ENCODE measurements around the gene PIGA. TPM values are rescaled to one million over a fixed set of nuclear protein-coding genes. Genes with fewer than 3 reads are reported as not detected.

The PIGA gene
- total and polyA plus RNA-seq, 9 of the 15 experiments (the other 6 are each of a cell fraction or from before 2014, with no cell fraction given) = 14.8 to 36.9 (median 23.5) TPM

- TF ChIP-seq MNT (conservative IDR thresholded peaks at IDR 0.05) (peak; percentile 66 to 88; a peak in 3 of 4 replicates), GABPB1 (CRISPR knock-in tag; IDR thresholded peaks at IDR 0.05) (peak; percentile 51; the same call in 1 of the 2 replicates), TSC22D4 (tag; IDR thresholded peaks at IDR 0.05) (no peak), MYNN (IDR thresholded peaks at IDR 0.05) (no peak), MYNN (CRISPR knock-in tag; IDR thresholded peaks at IDR 0.05) (no peak), ZFX (CRISPR knock-in tag; IDR thresholded peaks at IDR 0.05) (peak; percentile 85), PHF8 (IDR thresholded peaks at IDR 0.05; ENCODE audit: borderline replicate concordance, low read length) (peak; percentile 84; the same call in 1 of the 2 replicates), FOXA1 (IDR thresholded peaks at IDR 0.05; ENCODE audit: borderline replicate concordance) (no peak), ZBTB2 (IDR thresholded peaks at IDR 0.05) (peak; percentile 90), ATF6 (CRISPR knock-in tag; IDR thresholded peaks at IDR 0.05) (no peak), ZNF184 (CRISPR knock-in tag; IDR thresholded peaks at IDR 0.05) (no peak), NR3C1 (CRISPR knock-in tag; IDR thresholded peaks at IDR 0.05) (no peak), NCOA6 (IDR thresholded peaks at IDR 0.05) (no peak), RBFOX2 (IDR thresholded peaks at IDR 0.05; ENCODE audit: low read depth, low read length) (peak; percentile 97), MTA3 (IDR thresholded peaks at IDR 0.05; ENCODE audit: borderline replicate concordance) (peak; percentile 20; the same call in 1 of the 2 replicates), CREM (IDR thresholded peaks at IDR 0.05; ENCODE audit: low read depth) (peak; percentile 95), HES1 (IDR thresholded peaks at IDR 0.05; ENCODE audit: low read depth) (no peak), ZNF395 (CRISPR knock-in tag; IDR thresholded peaks at IDR 0.05) (0 out of 2 replicates have a peak, but pooled peaks have one; percentile 34), FOXM1 (IDR thresholded peaks at IDR 0.05; ENCODE audit: low read depth) (peak; percentile 69), FOXM1 (CRISPR knock-in tag; IDR thresholded peaks at IDR 0.05; ENCODE audit: low read depth) (no peak)
Observed at GRCh38 chrX:15335135-15336022, at the start of gene PIGA (continued).
